PC-3 (cell line): Measurements from ENCODE around the gene DENR. TPM values are rescaled to one million over a fixed set of nuclear protein-coding genes. Genes with fewer than 3 reads are reported as not detected.

ENCODE experiments used
- ATAC-seq: fragments of 200-7000 bp; cut with Tn5 transposase; 2 replicates; pipeline ENCODE4 v1.9.1; 2020; ENCODE audit warnings: mild to moderate bottlenecking, moderate library complexity
- BruUV-seq: library from RNA; stranded (reverse); fragments of 400-500 nt; replicated peaks from 2 replicates; lab custom pipeline; 2021; lab: Mats Ljungman, UMichigan
- CTCF ChIA-PET: fragments of 300-600 bp; sonication (Branson Sonifier 250); formaldehyde crosslinking; loops from one replicate; lab custom pipeline; 2022; ENCODE audit warnings: antibody characterized with exemption; lab: Charles Lee
- POLR2A ChIA-PET: fragments of 300-600 bp; sonication (Branson Sonifier 250); formaldehyde crosslinking; loops from one replicate; lab custom pipeline; 2022; ENCODE audit warnings: antibody characterized with exemption; ENCODE audit not compliant: unreplicated experiment; lab: Charles Lee
- DNase-seq: peaks from one replicate; pipeline ENCODE4 v3.0.0-alpha.2; 2015
- H2AFZ ChIP-seq: fragments of 300-600 bp; sonication (generic); 2 replicates; pipeline ENCODE4 v1.6.0; 2016; ENCODE audit warnings: antibody characterized with exemption, low read length
- H3F3A ChIP-seq: fragments of 300-600 bp; sonication (generic); one replicate; pipeline ENCODE4 v1.6.0; 2017; ENCODE audit warnings: antibody characterized with exemption, low read length, control low read depth, mild to moderate bottlenecking; ENCODE audit not compliant: unreplicated experiment
- H3K27ac ChIP-seq: fragments of 300-600 bp; sonication (generic); 2 replicates; pipeline ENCODE4 v1.5.1; 2016; ENCODE audit warnings: mild to moderate bottlenecking, low read length
- H3K27me3 ChIP-seq: fragments of 300-600 bp; sonication (generic); 2 replicates; pipeline ENCODE4 v1.6.1; 2016; ENCODE audit warnings: low read length, mixed read lengths
- H3K36me3 ChIP-seq: fragments of 300-600 bp; sonication (generic); 2 replicates; pipeline ENCODE4 v1.6.1; 2016; ENCODE audit warnings: low read depth, mixed run types, low read length, mixed read lengths
- H3K4me1 ChIP-seq: fragments of 300-600 bp; sonication (generic); 2 replicates; pipeline ENCODE4 v1.5.1; 2016; ENCODE audit warnings: low read length; ENCODE audit not compliant: insufficient read depth
- H3K4me2 ChIP-seq: fragments of 300-600 bp; sonication (generic); 2 replicates; pipeline ENCODE4 v1.6.0; 2016; ENCODE audit warnings: low read length
- H3K4me3 ChIP-seq: fragments of 300-600 bp; sonication (generic); 2 replicates; pipeline ENCODE4 v1.5.1; 2016; ENCODE audit warnings: mild to moderate bottlenecking, low read length, mixed read lengths
- H3K79me2 ChIP-seq: fragments of 300-600 bp; sonication (generic); 2 replicates; pipeline ENCODE4 v1.6.1; 2017; ENCODE audit warnings: low read length, mixed read lengths
- H3K9ac ChIP-seq: fragments of 300-600 bp; sonication (generic); 2 replicates; pipeline ENCODE4 v1.6.0; 2016; ENCODE audit warnings: mild to moderate bottlenecking, low read length
- H3K9me2 ChIP-seq: fragments of 300-600 bp; sonication (generic); replicated peaks from 2 replicates; pipeline ENCODE4 v1.6.1; 2016; ENCODE audit warnings: mixed run types, low read length, mixed read lengths
- H3K9me3 ChIP-seq: fragments of 300-600 bp; sonication (generic); 2 replicates; pipeline ENCODE4 v1.6.1; 2016; ENCODE audit warnings: low read length, mixed read lengths
- H4K20me1 ChIP-seq: fragments of 300-600 bp; sonication (generic); 2 replicates; pipeline ENCODE4 v1.6.1; 2016; ENCODE audit warnings: low read length, mixed read lengths
- EZH2 ChIP-seq: fragments of 300-600 bp; sonication (generic); IDR thresholded peaks from one replicate; pipeline ENCODE4 v1.6.1; 2017; ENCODE audit warnings: antibody characterized with exemption, mild to moderate bottlenecking, low read length; ENCODE audit not compliant: unreplicated experiment
- EZH2phosphoT487 ChIP-seq: fragments of 300-600 bp; sonication (generic); IDR thresholded peaks from 2 replicates; pipeline ENCODE4 v1.6.1; 2018; ENCODE audit warnings: mild to moderate bottlenecking, antibody characterized with exemption, low read length, borderline replicate concordance
- intact Hi-C: fragments of 100-400 bp; cut with micrococcal nuclease; formaldehyde crosslinking; loops from 2 replicates; pipeline ENCODE4 v1.9.0; 2023
- total RNA-seq: library from RNA; depleted of rRNA; stranded (reverse); fragments of >200 nt; gene quantifications from 2 replicates; pipeline ENCODE4 v1.2.3, GENCODE V29; 2014
- TF ChIP-seq, protein P1 (sequence below): fragments of 300-600 bp; sonication (generic); conservative IDR thresholded peaks from 2 replicates; pipeline ENCODE4 v1.5.1; 2017; ENCODE audit warnings: antibody characterized with exemption, low read depth, mild to moderate bottlenecking, low read length

The DENR gene
- total RNA-seq, 1 experiment from 2014 or later: 91.9 TPM

GRCh38 chr12:122725452-122726079, 27.1 kb upstream of the DENR start:
- no peaks in the 10 kb centered on the region for H3K9me3 ChIP-seq
- H3K27ac ChIP-seq: peak overlapping the region; percentile 63
- H3K27me3 ChIP-seq: no peaks in the 10 kb centered on the region
- H3K79me2 ChIP-seq: peaks cover 24% of the 10 kb centered on the region
- H3F3A ChIP-seq: no peaks in the 10 kb centered on the region
- intact Hi-C loops: loop anchor here (5.0 kb wide), 1 partner anchor 48 kb away; no protein-coding TSS in a partner anchor
- TF ChIP-seq EZH2phosphoT487: no peak
- no peak for TF ChIP-seq EZH2
- TF ChIP-seq, protein P1, sequence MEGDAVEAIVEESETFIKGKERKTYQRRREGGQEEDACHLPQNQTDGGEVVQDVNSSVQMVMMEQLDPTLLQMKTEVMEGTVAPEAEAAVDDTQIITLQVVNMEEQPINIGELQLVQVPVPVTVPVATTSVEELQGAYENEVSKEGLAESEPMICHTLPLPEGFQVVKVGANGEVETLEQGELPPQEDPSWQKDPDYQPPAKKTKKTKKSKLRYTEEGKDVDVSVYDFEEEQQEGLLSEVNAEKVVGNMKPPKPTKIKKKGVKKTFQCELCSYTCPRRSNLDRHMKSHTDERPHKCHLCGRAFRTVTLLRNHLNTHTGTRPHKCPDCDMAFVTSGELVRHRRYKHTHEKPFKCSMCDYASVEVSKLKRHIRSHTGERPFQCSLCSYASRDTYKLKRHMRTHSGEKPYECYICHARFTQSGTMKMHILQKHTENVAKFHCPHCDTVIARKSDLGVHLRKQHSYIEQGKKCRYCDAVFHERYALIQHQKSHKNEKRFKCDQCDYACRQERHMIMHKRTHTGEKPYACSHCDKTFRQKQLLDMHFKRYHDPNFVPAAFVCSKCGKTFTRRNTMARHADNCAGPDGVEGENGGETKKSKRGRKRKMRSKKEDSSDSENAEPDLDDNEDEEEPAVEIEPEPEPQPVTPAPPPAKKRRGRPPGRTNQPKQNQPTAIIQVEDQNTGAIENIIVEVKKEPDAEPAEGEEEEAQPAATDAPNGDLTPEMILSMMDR: no peak
- ChIA-PET POLR2A (no interaction called here), CTCF (no interaction called here)
- H3K4me3 ChIP-seq: peak overlapping the region; percentile 38
- DNase-seq: no peak
- H4K20me1 ChIP-seq: no peaks in the 10 kb centered on the region
- peaks cover 44% of the 10 kb centered on the region for H3K4me1 ChIP-seq
- H3K9ac ChIP-seq: peak overlapping the region; percentile 3; the same call in 1 of the 2 replicates
- peak overlapping the region; percentile 70 for H3K4me2 ChIP-seq
- H3K36me3 ChIP-seq: no peaks in the 10 kb centered on the region
- no peaks in the 10 kb centered on the region for H3K9me2 ChIP-seq
- H2AFZ ChIP-seq: peak overlapping the region; percentile 17; the same call in 1 of the 2 replicates
- BruUV-seq: no TSS peak
- ATAC-seq: no peak

DNA sequence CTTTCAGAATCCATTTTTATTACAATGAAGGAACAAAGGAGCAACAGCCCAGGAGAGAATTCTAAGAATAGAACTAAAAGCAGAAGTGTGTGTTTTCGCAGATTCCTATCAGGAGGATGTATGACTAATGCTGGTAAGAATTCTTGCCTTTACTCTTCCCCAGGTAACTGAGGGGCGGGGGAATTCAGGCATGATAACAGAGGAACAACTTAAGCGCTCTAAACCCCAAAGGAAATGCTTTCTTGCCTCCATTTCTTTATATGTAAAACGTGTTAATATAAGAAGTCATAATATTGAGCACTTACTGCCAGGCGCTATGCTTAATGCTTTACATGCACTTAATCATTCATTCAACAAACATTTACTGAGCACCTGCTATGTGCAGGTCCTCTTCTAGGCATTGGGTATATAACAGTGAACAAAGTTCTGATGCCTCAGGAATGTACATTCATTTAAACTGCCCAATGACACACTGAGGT, 26.5 kb upstream of the DENR start:
- H3K9me2 ChIP-seq: no peaks in the 10 kb centered on the region
- H4K20me1 ChIP-seq: no peaks in the 10 kb centered on the region
- H3K4me3 ChIP-seq: peak overlapping the region; percentile 38
- H3K4me1 ChIP-seq: peaks cover 49% of the 10 kb centered on the region
- H3K27me3 ChIP-seq: no peaks in the 10 kb centered on the region
- DNase-seq (peak; percentile 92), ATAC-seq (peak; percentile 69)
- no peaks in the 10 kb centered on the region for H3K9me3 ChIP-seq
- peak overlapping the region; percentile 3; the same call in 1 of the 2 replicates for H3K9ac ChIP-seq
- intact Hi-C loops: loop anchor here (5.0 kb wide), 1 partner anchor 49 kb away; no protein-coding TSS in a partner anchor
- H3K36me3 ChIP-seq: no peaks in the 10 kb centered on the region
- H3F3A ChIP-seq: no peaks in the 10 kb centered on the region
- H3K27ac ChIP-seq: peak overlapping the region; percentile 63
- no TSS peak for BruUV-seq
- H3K4me2 ChIP-seq: peak overlapping the region; percentile 70
- peak overlapping the region; percentile 17; the same call in 1 of the 2 replicates for H2AFZ ChIP-seq
- TF ChIP-seq EZH2phosphoT487 (no peak), EZH2 (no peak)
- TF ChIP-seq, protein P1: no peak
- CTCF ChIA-PET: no interaction called here
- POLR2A ChIA-PET: interaction anchor here (0.6 kb wide), 1 partner anchor 41 kb away, joined by 3 read pairs; no protein-coding TSS in a partner anchor
- peaks cover 24% of the 10 kb centered on the region for H3K79me2 ChIP-seq
